ENCODE data around the gene VPS26A. TPM values are rescaled to one million over a fixed set of nuclear protein-coding genes. Genes with fewer than 3 reads are reported as not detected.

The VPS26A gene
- total RNA-seq, 2 donors from 2014 or later, result 28.5 to 38.0 TPM

- intact Hi-C loops (cut with DNase I), result loop anchor here (5.0 kb wide), 1 partner anchor 83 kb away; no protein-coding TSS in a partner anchor
These were observed 34.1 kb upstream of the VPS26A start for GRCh38 chr10:69089638-69090599.

GRCh38 chr10:69090685-69091084 lies 33.3 kb upstream of the VPS26A start:
- peak overlapping the region; percentile 32 to 76 for H3K27ac ChIP-seq
- intact Hi-C loops (cut with DNase I), result loop anchor here (5.0 kb wide), 1 partner anchor 83 kb away; no protein-coding TSS in a partner anchor
- no peak overlapping the region for H3K4me3 ChIP-seq
- no peaks in the 10 kb centered on the region for H3K4me1 ChIP-seq (replicated peaks)
- DNase-seq (ENCODE audit: low spot score), result no peak
- H3K27me3 ChIP-seq (replicated peaks; ENCODE audit: insufficient read depth), result no peaks in the 10 kb centered on the region
- 73% methylated on average over 1 of the region's 1 CpG for WGBS
- no peak for TF ChIP-seq CTCF (IDR thresholded peaks at IDR 0.05)
- H3K9me3 ChIP-seq, result no peaks in the 10 kb centered on the region
- no peaks in the 10 kb centered on the region for H3K36me3 ChIP-seq

More at GRCh38 chr10:69089638-69090599, 34.1 kb upstream of the VPS26A start:
- Histone ChIP-seq H3K27ac (peak overlapping the region; percentile 51 to 76), H3K4me1 (replicated peaks) (no peaks in the 10 kb centered on the region), H3K36me3 (no peaks in the 10 kb centered on the region), H3K4me3 (peak overlapping the region in 1 of 2 donors; percentile 3), H3K27me3 (replicated peaks; ENCODE audit: insufficient read depth) (no peaks in the 10 kb centered on the region), H3K9me3 (no peaks in the 10 kb centered on the region)
- no peak for TF ChIP-seq CTCF (IDR thresholded peaks at IDR 0.05)
- TF ChIP-seq POLR2AphosphoS5 (IDR thresholded peaks at IDR 0.05), result peak; percentile 11
- no peak for TF ChIP-seq POLR2A (IDR thresholded peaks at IDR 0.05)
- DNase-seq (ENCODE audit: low spot score), result no peak
- 59% methylated on average over 16 of the region's 16 CpGs for WGBS

GRCh38 chr10:69091143-69091651 lies 32.8 kb upstream of the VPS26A start:
- no peak for DNase-seq (ENCODE audit: low spot score)
- 57% methylated on average over 8 of the region's 8 CpGs for WGBS
- H3K9me3 ChIP-seq, result no peaks in the 10 kb centered on the region
- no peak for TF ChIP-seq POLR2A (IDR thresholded peaks at IDR 0.05)
- TF ChIP-seq POLR2AphosphoS5 (IDR thresholded peaks at IDR 0.05), result no peak
- no peak for TF ChIP-seq CTCF (IDR thresholded peaks at IDR 0.05)
- no peak overlapping the region for H3K4me3 ChIP-seq
- H3K27ac ChIP-seq, result peak overlapping the region; percentile 31 to 32
- no peaks in the 10 kb centered on the region for H3K36me3 ChIP-seq
- intact Hi-C loops (cut with DNase I), result loop anchor here (5.0 kb wide), 1 partner anchor 84 kb away; no protein-coding TSS in a partner anchor
- no peaks in the 10 kb centered on the region for H3K4me1 ChIP-seq (replicated peaks)
- no peaks in the 10 kb centered on the region for H3K27me3 ChIP-seq (replicated peaks; ENCODE audit: insufficient read depth)

GRCh38 chr10:69092959-69093850 lies 30.8 kb upstream of the VPS26A start:
- H3K36me3 ChIP-seq, result no peaks in the 10 kb centered on the region
- no peak overlapping the region for H3K4me3 ChIP-seq
- no peaks in the 10 kb centered on the region for H3K9me3 ChIP-seq
- H3K4me1 ChIP-seq (replicated peaks), result no peaks in the 10 kb centered on the region
- 59% methylated on average over 17 of the region's 17 CpGs for WGBS
- intact Hi-C loops (cut with DNase I), result loop anchor here (5.0 kb wide), 1 partner anchor 86 kb away; no protein-coding TSS in a partner anchor
- TF ChIP-seq CTCF (IDR thresholded peaks at IDR 0.05), result peak; percentile 37 to 80 (median 76)
- no peak for TF ChIP-seq POLR2A (IDR thresholded peaks at IDR 0.05)
- peak; percentile 61 for TF ChIP-seq POLR2AphosphoS5 (IDR thresholded peaks at IDR 0.05)
- H3K27ac ChIP-seq, result no peak overlapping the region
- H3K27me3 ChIP-seq (replicated peaks; ENCODE audit: insufficient read depth), result no peaks in the 10 kb centered on the region
- DNase-seq (ENCODE audit: low spot score), result peak; percentile 75

Data from prostate gland (tissue), 2 donors.